ENCODE data around the gene JAG1. TPM values are rescaled to one million over a fixed set of nuclear protein-coding genes. Genes with fewer than 3 reads are reported as not detected.
A peak's percentile ranks its signal among the peaks of the same experiment; 100 is the strongest.
"Not testable (repeated sequence)": the region's sequence is repeated elsewhere in the genome, so short reads cannot be mapped to it uniquely, and the experiment has no call there.

The JAG1 gene
- total and polyA plus RNA-seq, 2 donors from 2014 or later, result 18.0 to 132 TPM

GRCh38 chr20:10591946-10592521 lies 81.8 kb downstream of the JAG1 start:
- Histone ChIP-seq H3K36me3 (ENCODE audit: control insufficient read depth in 2 of 3, insufficient read depth in 3 of 3, low read length in 3 of 3) (no peaks in the 10 kb centered on the region), H3K27me3 (ENCODE audit: control insufficient read depth, insufficient read depth, low read length) (no peaks in the 10 kb centered on the region), H3K27ac (ENCODE audit: low read depth in 2 of 2, low read length in 2 of 2) (peak overlapping the region; percentile 25 to 76), H3K4me3 (ENCODE audit: low read length in 3 of 3) (no peak overlapping the region), H3K9ac (ENCODE audit: low read length in 3 of 3) (no peak overlapping the region), H3K4me1 (ENCODE audit: control insufficient read depth in 2 of 3, insufficient read depth in 2 of 3, low read depth in 1 of 3, low read length in 3 of 3) (peaks cover 0 to 2% (median 0%) of the 10 kb centered on the region in 3 donors), H3K9me3 (ENCODE audit: control insufficient read depth in 2 of 3, insufficient read depth in 1 of 3, low read length in 3 of 3) (no peaks in the 10 kb centered on the region)
- DNase-seq, result no peak
- no peak for TF ChIP-seq CTCF (IDR thresholded peaks at IDR 0.05; ENCODE audit: borderline replicate concordance, extremely low read depth, insufficient read depth)
- peak; percentile 58 for FAIRE-seq
- intact Hi-C loops (cut with DNase I), result no loop called here

- H3K27ac ChIP-seq (ENCODE audit: low read depth in 2 of 2, low read length in 2 of 2), result peak overlapping the region; percentile 2 to 4
- FAIRE-seq, result no peak
Measured at GRCh38 chr20:10590950-10591671, 82.7 kb downstream of the JAG1 start.

GRCh38 chr20:10590446-10590845 lies 83.4 kb downstream of the JAG1 start:
- H3K9ac ChIP-seq (ENCODE audit: low read length in 3 of 3); intact Hi-C loops (cut with DNase I); FAIRE-seq; H3K27me3 ChIP-seq (ENCODE audit: control insufficient read depth, insufficient read depth, low read length); DNase-seq; H3K36me3 ChIP-seq (ENCODE audit: control insufficient read depth in 2 of 3, insufficient read depth in 3 of 3, low read length in 3 of 3); H3K4me1 ChIP-seq (ENCODE audit: control insufficient read depth in 2 of 3, insufficient read depth in 2 of 3, low read depth in 1 of 3, low read length in 3 of 3); H3K4me3 ChIP-seq (ENCODE audit: low read length in 3 of 3); H3K9me3 ChIP-seq (ENCODE audit: control insufficient read depth in 2 of 3, insufficient read depth in 1 of 3, low read length in 3 of 3); H3K27ac ChIP-seq (ENCODE audit: low read depth in 2 of 2, low read length in 2 of 2): not testable (repeated sequence)

More at GRCh38 chr20:10590950-10591671, 82.7 kb downstream of the JAG1 start:
- H3K9ac ChIP-seq (ENCODE audit: low read length in 3 of 3), result no peak overlapping the region
- H3K36me3 ChIP-seq (ENCODE audit: control insufficient read depth in 2 of 3, insufficient read depth in 3 of 3, low read length in 3 of 3), result no peaks in the 10 kb centered on the region
- no peaks in the 10 kb centered on the region for H3K27me3 ChIP-seq (ENCODE audit: control insufficient read depth, insufficient read depth, low read length)
- DNase-seq, result peak in 1 of 5 donors; percentile 13
- peaks cover 0 to 2% (median 0%) of the 10 kb centered on the region in 3 donors for H3K4me1 ChIP-seq (ENCODE audit: control insufficient read depth in 2 of 3, insufficient read depth in 2 of 3, low read depth in 1 of 3, low read length in 3 of 3)
- H3K4me3 ChIP-seq (ENCODE audit: low read length in 3 of 3), result no peak overlapping the region
- intact Hi-C loops (cut with DNase I), result no loop called here
- TF ChIP-seq CTCF (IDR thresholded peaks at IDR 0.05; ENCODE audit: borderline replicate concordance, extremely low read depth, insufficient read depth), result no peak
- no peaks in the 10 kb centered on the region for H3K9me3 ChIP-seq (ENCODE audit: control insufficient read depth in 2 of 3, insufficient read depth in 1 of 3, low read length in 3 of 3)

Small RNA genes within 50 kb of the gene (microRNA-seq; reads per million reads assigned to microRNA genes)
- not detected for gene MIR6870

Other genes starting within 250 kb of the JAG1 start
- 17.8 TPM for gene MKKS, start 239.8 kb downstream of the JAG1 start, total RNA-seq
- gene MKKS, start 239.8 kb downstream of the JAG1 start, polyA plus RNA-seq (ENCODE audit: insufficient read depth, low read depth, low replicate concordance), result 49.2 TPM
- gene SLX4IP, start 238.7 kb downstream of the JAG1 start, total RNA-seq, result 7.6 TPM
- 2.6 TPM for gene SLX4IP, start 238.7 kb downstream of the JAG1 start, polyA plus RNA-seq (ENCODE audit: insufficient read depth, low read depth, low replicate concordance)